Suprapubic skin (tissue), 4 donors: ENCODE measurements around the gene FRMD1.

Experiments
- EP300 ChIP-seq: sonication (generic); formaldehyde crosslinking; IDR thresholded peaks from one replicate; pipeline ENCODE4 v1.6.1; 2017; ENCODE audit warnings: antibody characterized with exemption
- POLR2A ChIP-seq, 2 donors: fragments of 450-650 bp; IDR thresholded peaks; one replicate each; pipeline ENCODE4 v1.6.1; 2017; ENCODE audit warnings: antibody characterized with exemption in 2 of 2, mild to moderate bottlenecking in 2 of 2, moderate library complexity in 2 of 2
- POLR2AphosphoS5 ChIP-seq, 3 donors: sonication (generic); formaldehyde crosslinking; IDR thresholded peaks; one replicate each; pipeline ENCODE4 v1.6.1; 2017; ENCODE audit warnings: antibody characterized with exemption in 3 of 3
- TF ChIP-seq, protein P1 (sequence below), 2 donors: fragments of 200-600 bp in 1 of 2; fragments of 450-650 bp in 1 of 2; sonication (generic) in 1 of 2; IDR thresholded peaks; one replicate each; pipeline ENCODE4 v1.5.1; 2016 to 2019; ENCODE audit warnings: antibody characterized with exemption in 2 of 2, mild to moderate bottlenecking in 1 of 2, moderate library complexity in 1 of 2

DNA sequence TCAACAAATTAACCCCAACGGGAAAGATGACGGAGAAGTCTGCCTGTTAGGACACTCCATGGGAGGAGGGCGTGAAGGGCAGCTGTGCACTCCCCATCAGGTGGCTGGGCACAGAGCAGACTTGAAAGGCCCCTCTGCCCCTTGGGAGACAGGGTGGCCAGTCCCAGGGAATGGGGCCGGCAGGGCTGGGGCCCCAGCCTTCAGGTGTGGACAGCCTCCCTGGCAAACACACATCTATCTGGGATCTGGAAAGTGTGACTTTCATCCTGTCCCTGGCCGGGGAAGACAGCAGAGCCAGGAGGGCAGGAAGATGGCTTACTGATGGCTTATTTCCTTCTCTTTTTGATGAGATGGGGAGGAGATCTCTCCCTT is 4.5 kb upstream of the FRMD1 start:
- TF ChIP-seq, protein P1, sequence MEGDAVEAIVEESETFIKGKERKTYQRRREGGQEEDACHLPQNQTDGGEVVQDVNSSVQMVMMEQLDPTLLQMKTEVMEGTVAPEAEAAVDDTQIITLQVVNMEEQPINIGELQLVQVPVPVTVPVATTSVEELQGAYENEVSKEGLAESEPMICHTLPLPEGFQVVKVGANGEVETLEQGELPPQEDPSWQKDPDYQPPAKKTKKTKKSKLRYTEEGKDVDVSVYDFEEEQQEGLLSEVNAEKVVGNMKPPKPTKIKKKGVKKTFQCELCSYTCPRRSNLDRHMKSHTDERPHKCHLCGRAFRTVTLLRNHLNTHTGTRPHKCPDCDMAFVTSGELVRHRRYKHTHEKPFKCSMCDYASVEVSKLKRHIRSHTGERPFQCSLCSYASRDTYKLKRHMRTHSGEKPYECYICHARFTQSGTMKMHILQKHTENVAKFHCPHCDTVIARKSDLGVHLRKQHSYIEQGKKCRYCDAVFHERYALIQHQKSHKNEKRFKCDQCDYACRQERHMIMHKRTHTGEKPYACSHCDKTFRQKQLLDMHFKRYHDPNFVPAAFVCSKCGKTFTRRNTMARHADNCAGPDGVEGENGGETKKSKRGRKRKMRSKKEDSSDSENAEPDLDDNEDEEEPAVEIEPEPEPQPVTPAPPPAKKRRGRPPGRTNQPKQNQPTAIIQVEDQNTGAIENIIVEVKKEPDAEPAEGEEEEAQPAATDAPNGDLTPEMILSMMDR (IDR thresholded peaks at IDR 0.05): no peak
- TF ChIP-seq EP300 (no peak), POLR2AphosphoS5 (IDR thresholded peaks at IDR 0.05) (no peak), POLR2A (IDR thresholded peaks at IDR 0.05) (no peak)
